DMS53 treated with DMSO at 0.1 percent for 48 hours (cell line): Measurements from ENCODE around the gene CCNB3.
"Not testable (repeated sequence)": the region's sequence is repeated elsewhere in the genome, so short reads cannot be mapped to it uniquely, and the experiment has no call there.

Source experiments
- DNase-seq: peaks from one replicate; lab custom pipeline; 2025; ENCODE audit not compliant: unreplicated experiment; lab: John Stamatoyannopoulos, UW

Gene CCNB3

GRCh38 chrX:50204364-50204899, at the start of gene CCNB3:
Gene CCNB3, plus strand, starts transcription at chrX:50204765. Its CDS starts 80,399 bp downstream, at chrX:50285164.
- DNase-seq = peak; percentile 57

GRCh38 chrX:50157545-50158135, 46.9 kb upstream of the CCNB3 start:
- DNase-seq = no peak

- no peak for DNase-seq
These were observed 46.0 kb upstream of the CCNB3 start for GRCh38 chrX:50158593-50158992.

GRCh38 chrX:50161127-50161526, 43.4 kb upstream of the CCNB3 start:
- DNase-seq = no peak

- DNase-seq = no peak
These were observed 38.8 kb upstream of the CCNB3 start for GRCh38 chrX:50165727-50166126.

GRCh38 chrX:50167366-50167765, 37.2 kb upstream of the CCNB3 start:
- DNase-seq = no peak

- DNase-seq = no peak
These were observed 36.3 kb upstream of the CCNB3 start for GRCh38 chrX:50168241-50168687.

- no peak for DNase-seq
These were observed 34.8 kb upstream of the CCNB3 start for GRCh38 chrX:50169717-50170116.

- DNase-seq = no peak
These were observed 24.3 kb upstream of the CCNB3 start for GRCh38 chrX:50180073-50180940.

- no peak for DNase-seq
These were observed 20.7 kb upstream of the CCNB3 start for GRCh38 chrX:50183891-50184290.

- no peak for DNase-seq
These were observed 15.5 kb upstream of the CCNB3 start for GRCh38 chrX:50188859-50189600.

- no peak for DNase-seq
These were observed 6.2 kb upstream of the CCNB3 start for GRCh38 chrX:50198348-50198747.

- DNase-seq = no peak
These were observed 3.7 kb upstream of the CCNB3 start, which contains the start of gene AKAP4 for GRCh38 chrX:50200907-50201306. Gene AKAP4, minus strand, starts transcription at chrX:50201007. Its CDS starts 118 bp downstream, at chrX:50200889.

- no peak for DNase-seq
These were observed 2.0 kb upstream of the CCNB3 start for GRCh38 chrX:50202539-50202938.

GRCh38 chrX:50206753-50207152, 2.2 kb downstream of the CCNB3 start:
- DNase-seq = no peak

- no peak for DNase-seq
These were observed 6.9 kb downstream of the CCNB3 start for GRCh38 chrX:50211510-50211909.

- DNase-seq = no peak
These were observed 76.7 kb downstream of the CCNB3 start for GRCh38 chrX:50281253-50281652.

GRCh38 chrX:50327235-50327634, 122.7 kb downstream of the CCNB3 start:
- peak; percentile 95 for DNase-seq

- DNase-seq = not testable (repeated sequence)
These were observed 128.1 kb downstream of the CCNB3 start for GRCh38 chrX:50332668-50333067.

GRCh38 chrX:50333308-50333707, 128.7 kb downstream of the CCNB3 start:
- peak; percentile 68 for DNase-seq

- DNase-seq = no peak
These were observed 139.4 kb downstream of the CCNB3 start for GRCh38 chrX:50343917-50344316.
